SU-DHL-6 (cell line): ENCODE measurements around the gene CD101.

Source experiments
- H2AFZ ChIP-seq: fragments of 200-600 bp; sonication (generic); 2 replicates; pipeline ENCODE4 v1.6.1; 2014; ENCODE audit warnings: low read depth, mild to moderate bottlenecking, moderate library complexity, mixed read lengths, antibody characterized with exemption, low read length; ENCODE audit not compliant: severe bottlenecking
- H3F3A ChIP-seq: fragments of 200-600 bp; shearing (Covaris generic); 2 replicates; pipeline ENCODE4 v1.6.0; 2016; ENCODE audit warnings: antibody characterized with exemption, mild to moderate bottlenecking; ENCODE audit not compliant: insufficient read depth
- H3K27ac ChIP-seq: fragments of 200-600 bp; sonication (generic); 2 replicates; pipeline ENCODE4 v1.5.1; 2016; ENCODE audit warnings: low read depth, mild to moderate bottlenecking, low read length, moderate library complexity, mixed read lengths
- H3K27me3 ChIP-seq: fragments of 200-600 bp; sonication (generic), shearing (Covaris generic); 2 replicates; pipeline ENCODE4 v1.6.0; 2014; ENCODE audit warnings: mild to moderate bottlenecking, low read length
- H3K36me3 ChIP-seq: fragments of 200-600 bp; sonication (generic); 2 replicates; pipeline ENCODE4 v1.6.1; 2014; ENCODE audit warnings: mild to moderate bottlenecking, low read length, mixed read lengths
- H3K4me2 ChIP-seq: fragments of 300-600, 200-600 bp; shearing (Covaris generic), sonication (generic); 2 replicates; pipeline ENCODE4 v1.6.0; 2014; ENCODE audit warnings: low read length, low read depth, mild to moderate bottlenecking; ENCODE audit not compliant: poor library complexity, severe bottlenecking
- H3K4me3 ChIP-seq: fragments of 200-600 bp; sonication (generic); 2 replicates; pipeline ENCODE4 v1.5.1; 2014; ENCODE audit warnings: antibody characterized with exemption, low read length, mild to moderate bottlenecking, mixed read lengths; ENCODE audit not compliant: insufficient read depth, poor library complexity, severe bottlenecking
- H3K79me2 ChIP-seq: fragments of 200-600 bp; sonication (generic); 2 replicates; pipeline ENCODE4 v1.6.1; 2014; ENCODE audit warnings: mild to moderate bottlenecking, low read length, moderate library complexity; ENCODE audit not compliant: insufficient read depth
- H3K9ac ChIP-seq: fragments of 200-600 bp; sonication (generic); 2 replicates; pipeline ENCODE4 v1.7.0; 2014; ENCODE audit warnings: mild to moderate bottlenecking, low read length
- H3K9me2 ChIP-seq: fragments of 200-600 bp; sonication (generic); replicated peaks from 2 replicates; pipeline ENCODE4 v1.6.1; 2014; ENCODE audit warnings: low read length; ENCODE audit not compliant: insufficient read depth
- H3K9me3 ChIP-seq: fragments of 200-600 bp; sonication (generic); 2 replicates; pipeline ENCODE4 v1.6.1; 2014; ENCODE audit warnings: low read length, mixed read lengths; ENCODE audit not compliant: insufficient read depth
- H4K20me1 ChIP-seq: fragments of 200-600 bp; sonication (generic); 2 replicates; pipeline ENCODE4 v1.6.1; 2014; ENCODE audit warnings: low read depth, mild to moderate bottlenecking, antibody characterized with exemption, low read length, moderate library complexity, mixed read lengths
- EZH2phosphoT487 ChIP-seq: fragments of 200-600 bp; sonication (generic), shearing (Covaris generic); conservative IDR thresholded peaks from 2 replicates; pipeline ENCODE4 v1.6.1; 2018; ENCODE audit warnings: mild to moderate bottlenecking, antibody characterized with exemption, low read length, moderate library complexity, mixed read lengths
- TF ChIP-seq, protein P1 (sequence below): fragments of 200-600 bp; sonication (generic); IDR thresholded peaks from one replicate; pipeline ENCODE4 v1.5.1; 2017; ENCODE audit warnings: antibody characterized with exemption, mild to moderate bottlenecking, low read length, moderate library complexity; ENCODE audit not compliant: insufficient read depth, poor library complexity, severe bottlenecking

Gene CD101

DNA sequence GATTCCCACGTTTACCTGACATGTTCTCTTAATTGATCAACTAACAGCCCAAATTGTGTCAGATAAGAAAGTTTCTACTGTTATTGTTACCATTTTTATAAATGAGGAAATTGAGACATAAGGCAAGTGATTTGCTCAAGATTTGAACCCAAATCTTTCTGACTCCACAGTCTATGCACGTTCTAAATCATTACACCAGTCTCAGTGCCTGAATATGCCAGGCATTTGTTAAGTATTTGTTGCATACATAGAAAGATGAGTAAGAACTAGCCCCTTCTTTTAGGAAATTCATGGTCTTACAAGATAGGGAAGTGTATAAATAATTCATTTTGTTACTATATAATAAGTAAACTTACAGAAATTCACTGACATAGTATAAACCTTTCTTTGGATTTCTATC, 7.1 kb upstream of the CD101 start:
- Histone ChIP-seq H3K36me3 (no peaks in the 10 kb centered on the region), H3K4me3 (no peak overlapping the region), H3K9me2 (no peaks in the 10 kb centered on the region), H4K20me1 (no peaks in the 10 kb centered on the region), H3K4me2 (no peak overlapping the region), H3F3A (no peaks in the 10 kb centered on the region), H3K27me3 (no peaks in the 10 kb centered on the region), H3K9ac (no peak overlapping the region), H3K79me2 (no peaks in the 10 kb centered on the region), H2AFZ (no peak overlapping the region), H3K9me3 (no peaks in the 10 kb centered on the region), H3K27ac (no peak overlapping the region)
- no peak for TF ChIP-seq EZH2phosphoT487
- TF ChIP-seq, protein P1, sequence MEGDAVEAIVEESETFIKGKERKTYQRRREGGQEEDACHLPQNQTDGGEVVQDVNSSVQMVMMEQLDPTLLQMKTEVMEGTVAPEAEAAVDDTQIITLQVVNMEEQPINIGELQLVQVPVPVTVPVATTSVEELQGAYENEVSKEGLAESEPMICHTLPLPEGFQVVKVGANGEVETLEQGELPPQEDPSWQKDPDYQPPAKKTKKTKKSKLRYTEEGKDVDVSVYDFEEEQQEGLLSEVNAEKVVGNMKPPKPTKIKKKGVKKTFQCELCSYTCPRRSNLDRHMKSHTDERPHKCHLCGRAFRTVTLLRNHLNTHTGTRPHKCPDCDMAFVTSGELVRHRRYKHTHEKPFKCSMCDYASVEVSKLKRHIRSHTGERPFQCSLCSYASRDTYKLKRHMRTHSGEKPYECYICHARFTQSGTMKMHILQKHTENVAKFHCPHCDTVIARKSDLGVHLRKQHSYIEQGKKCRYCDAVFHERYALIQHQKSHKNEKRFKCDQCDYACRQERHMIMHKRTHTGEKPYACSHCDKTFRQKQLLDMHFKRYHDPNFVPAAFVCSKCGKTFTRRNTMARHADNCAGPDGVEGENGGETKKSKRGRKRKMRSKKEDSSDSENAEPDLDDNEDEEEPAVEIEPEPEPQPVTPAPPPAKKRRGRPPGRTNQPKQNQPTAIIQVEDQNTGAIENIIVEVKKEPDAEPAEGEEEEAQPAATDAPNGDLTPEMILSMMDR: no peak

DNA sequence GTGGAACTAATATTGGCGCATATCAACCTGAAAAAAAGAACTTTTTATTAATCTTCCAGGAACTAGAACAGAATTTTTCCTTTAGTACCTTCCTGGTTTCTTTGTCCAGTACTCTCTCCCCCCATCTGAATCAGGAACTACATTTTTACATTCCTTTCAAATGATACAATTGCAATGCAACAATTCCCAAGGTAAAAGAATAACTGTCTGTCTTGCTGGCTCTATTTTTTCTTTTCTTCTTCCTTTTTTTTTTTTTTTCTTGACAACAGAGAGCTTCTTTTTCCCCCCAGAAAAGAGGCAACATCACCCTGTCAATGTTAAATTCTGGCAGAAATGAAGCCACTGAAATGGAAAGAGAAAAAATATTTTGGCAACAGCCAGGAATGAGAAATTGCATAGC, 4.5 kb upstream of the CD101 start:
- Histone ChIP-seq H2AFZ (no peak overlapping the region), H3K9ac (no peak overlapping the region), H3K27me3 (no peaks in the 10 kb centered on the region), H4K20me1 (no peaks in the 10 kb centered on the region), H3K4me2 (no peak overlapping the region), H3K9me3 (no peaks in the 10 kb centered on the region), H3K27ac (no peak overlapping the region), H3K9me2 (no peaks in the 10 kb centered on the region), H3K79me2 (no peaks in the 10 kb centered on the region), H3K4me3 (no peak overlapping the region), H3F3A (no peaks in the 10 kb centered on the region), H3K36me3 (no peaks in the 10 kb centered on the region)
- TF ChIP-seq, protein P1: no peak
- TF ChIP-seq EZH2phosphoT487: no peak

DNA sequence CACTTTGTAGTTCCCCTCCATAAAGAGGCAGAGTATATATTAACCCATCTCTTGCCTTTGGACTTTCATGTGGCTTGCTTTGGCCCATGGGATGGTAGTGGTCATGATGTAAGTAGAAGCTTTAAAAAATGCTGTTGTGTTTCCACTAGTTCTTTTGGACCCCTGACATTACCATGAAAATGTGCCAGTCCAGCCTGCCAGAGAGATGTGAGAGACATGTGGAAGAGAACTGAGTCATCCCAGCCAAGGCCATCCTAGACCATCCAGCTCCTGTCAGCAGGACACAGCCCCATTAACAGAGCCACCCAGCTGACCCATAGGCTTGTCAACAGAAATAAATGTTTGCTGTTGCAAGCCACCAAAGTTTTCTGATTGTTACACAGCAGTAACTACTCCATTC, 3.9 kb upstream of the CD101 start:
- Histone ChIP-seq H2AFZ (no peak overlapping the region), H3K27me3 (no peaks in the 10 kb centered on the region), H3K9me3 (no peaks in the 10 kb centered on the region), H3K9me2 (no peaks in the 10 kb centered on the region), H3K4me2 (no peak overlapping the region), H4K20me1 (no peaks in the 10 kb centered on the region), H3K4me3 (no peak overlapping the region), H3K27ac (no peak overlapping the region), H3K36me3 (no peaks in the 10 kb centered on the region), H3K79me2 (no peaks in the 10 kb centered on the region), H3K9ac (no peak overlapping the region), H3F3A (no peaks in the 10 kb centered on the region)
- TF ChIP-seq, protein P1: no peak
- TF ChIP-seq EZH2phosphoT487: no peak
